Glutamatergic neuron (in vitro differentiated cells): ENCODE measurements around the gene LRRC61. TPM values are rescaled to one million over a fixed set of nuclear protein-coding genes. Genes with fewer than 3 reads are reported as not detected.
A peak's percentile ranks its signal among the peaks of the same experiment; 100 is the strongest.

Source experiments
- DNase-seq: peaks from one replicate; pipeline ENCODE4 v3.0.0; 2022
- H3K27ac Mint-ChIP-seq: one replicate; pipeline ENCODE4 v1.8.0; 2020; ENCODE audit warnings: mild to moderate bottlenecking, mixed read lengths, inconsistent platforms; ENCODE audit not compliant: unreplicated experiment
- H3K27me3 Mint-ChIP-seq: one replicate; pipeline ENCODE4 v1.8.0; 2020; ENCODE audit warnings: mild to moderate bottlenecking, moderate library complexity, mixed read lengths, inconsistent platforms; ENCODE audit not compliant: unreplicated experiment
- H3K36me3 Mint-ChIP-seq: one replicate; pipeline ENCODE4 v1.8.0; 2020; ENCODE audit warnings: mild to moderate bottlenecking, mixed read lengths, inconsistent platforms; ENCODE audit not compliant: unreplicated experiment
- H3K4me1 Mint-ChIP-seq: one replicate; pipeline ENCODE4 v1.8.0; 2020; ENCODE audit warnings: mild to moderate bottlenecking, low read depth, mixed read lengths, inconsistent platforms; ENCODE audit not compliant: unreplicated experiment
- H3K4me3 Mint-ChIP-seq: one replicate; pipeline ENCODE4 v1.8.0; 2020; ENCODE audit warnings: mild to moderate bottlenecking, mixed read lengths, inconsistent platforms; ENCODE audit not compliant: unreplicated experiment
- H3K9me3 Mint-ChIP-seq: one replicate; pipeline ENCODE4 v1.8.0; 2020; ENCODE audit warnings: mild to moderate bottlenecking, moderate library complexity, mixed read lengths, inconsistent platforms; ENCODE audit not compliant: unreplicated experiment
- total RNA-seq: library from RNA; stranded (reverse); fragmentation: NEBNext Ultra II Directional; extraction: Animal tissue kit (Norgen Biotek cat#: 25700); gene quantifications from one replicate; pipeline ENCODE4 v1.2.1, GENCODE V29; 2021; ENCODE audit not compliant: unreplicated experiment
- TF ChIP-seq, protein P1 (sequence below): fragments of 200-600 bp; sonication (generic); IDR thresholded peaks from one replicate; pipeline ENCODE4 v1.5.0; 2021; ENCODE audit not compliant: partially characterized antibody, unreplicated experiment

Gene LRRC61
- total RNA-seq, 1 donor from 2014 or later, result 10.2 TPM

DNA sequence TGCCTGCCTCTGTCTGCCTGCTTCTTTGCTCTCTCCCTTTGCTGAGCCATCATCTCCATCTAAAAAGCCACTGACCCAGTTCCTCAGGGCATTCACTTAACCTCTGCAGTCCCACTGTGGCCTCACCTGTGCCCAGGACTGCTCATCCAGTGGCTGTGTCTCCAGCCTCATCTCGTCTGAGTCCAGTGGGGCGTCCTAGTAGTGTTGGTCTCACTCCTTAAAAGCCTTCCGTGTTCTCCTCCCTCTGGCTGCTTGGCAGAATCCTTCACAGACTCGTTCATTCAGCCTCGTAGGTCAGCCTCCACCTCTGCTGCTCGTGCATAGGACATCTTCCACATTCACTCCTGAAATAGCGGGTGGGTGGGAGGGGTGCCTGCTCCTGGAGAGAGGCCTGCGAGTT lies 11.0 kb downstream of the LRRC61 start:
- Mint-ChIP-seq H3K27me3 (peaks cover 13% of the 10 kb centered on the region), H3K36me3 (no peaks in the 10 kb centered on the region), H3K4me3 (no peak overlapping the region), H3K4me1 (peaks cover 17% of the 10 kb centered on the region), H3K27ac (peak overlapping the region; percentile 43), H3K9me3 (peaks cover 2% of the 10 kb centered on the region)
- DNase-seq, result no peak
- TF ChIP-seq, protein P1, sequence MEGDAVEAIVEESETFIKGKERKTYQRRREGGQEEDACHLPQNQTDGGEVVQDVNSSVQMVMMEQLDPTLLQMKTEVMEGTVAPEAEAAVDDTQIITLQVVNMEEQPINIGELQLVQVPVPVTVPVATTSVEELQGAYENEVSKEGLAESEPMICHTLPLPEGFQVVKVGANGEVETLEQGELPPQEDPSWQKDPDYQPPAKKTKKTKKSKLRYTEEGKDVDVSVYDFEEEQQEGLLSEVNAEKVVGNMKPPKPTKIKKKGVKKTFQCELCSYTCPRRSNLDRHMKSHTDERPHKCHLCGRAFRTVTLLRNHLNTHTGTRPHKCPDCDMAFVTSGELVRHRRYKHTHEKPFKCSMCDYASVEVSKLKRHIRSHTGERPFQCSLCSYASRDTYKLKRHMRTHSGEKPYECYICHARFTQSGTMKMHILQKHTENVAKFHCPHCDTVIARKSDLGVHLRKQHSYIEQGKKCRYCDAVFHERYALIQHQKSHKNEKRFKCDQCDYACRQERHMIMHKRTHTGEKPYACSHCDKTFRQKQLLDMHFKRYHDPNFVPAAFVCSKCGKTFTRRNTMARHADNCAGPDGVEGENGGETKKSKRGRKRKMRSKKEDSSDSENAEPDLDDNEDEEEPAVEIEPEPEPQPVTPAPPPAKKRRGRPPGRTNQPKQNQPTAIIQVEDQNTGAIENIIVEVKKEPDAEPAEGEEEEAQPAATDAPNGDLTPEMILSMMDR, result no peak

DNA sequence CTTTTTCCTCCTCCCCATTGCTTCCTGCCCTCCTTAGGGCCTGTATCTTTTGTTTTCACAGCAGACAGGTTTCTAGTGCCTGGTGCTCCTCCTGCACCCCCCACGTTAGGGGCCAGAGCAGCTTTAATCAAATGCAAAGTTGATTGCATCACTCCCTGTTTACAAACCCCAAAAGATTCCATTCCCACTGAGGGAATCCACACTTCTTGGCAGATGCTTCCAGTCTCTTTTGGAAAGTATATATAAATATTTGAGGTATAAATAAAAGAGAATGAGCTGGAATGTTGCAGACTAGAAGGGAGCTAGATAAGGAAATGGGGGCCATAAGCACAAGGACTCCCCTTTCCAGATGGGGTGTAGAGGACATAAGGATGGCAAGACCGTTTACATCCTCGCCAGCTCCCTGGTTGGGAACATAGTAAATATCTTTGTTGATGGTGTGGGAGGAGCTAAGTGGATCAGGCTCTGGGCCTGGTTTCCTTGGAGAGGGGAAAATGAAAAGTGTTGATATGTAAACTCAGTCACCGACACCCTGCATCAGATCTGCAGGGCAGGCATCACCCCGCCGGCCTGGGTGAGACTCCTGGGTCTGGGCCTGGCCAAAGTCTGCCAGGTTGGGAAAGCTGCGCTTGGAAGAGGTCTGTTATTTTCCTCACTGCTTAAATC lies 12.1 kb downstream of the LRRC61 start:
- peaks cover 2% of the 10 kb centered on the region for H3K9me3 Mint-ChIP-seq
- TF ChIP-seq, protein P1, result no peak
- H3K36me3 Mint-ChIP-seq, result no peaks in the 10 kb centered on the region
- peaks cover 16% of the 10 kb centered on the region for H3K27me3 Mint-ChIP-seq
- H3K4me3 Mint-ChIP-seq, result no peak overlapping the region
- no peak overlapping the region for H3K27ac Mint-ChIP-seq
- H3K4me1 Mint-ChIP-seq, result peaks cover 17% of the 10 kb centered on the region
- DNase-seq, result no peak

DNA sequence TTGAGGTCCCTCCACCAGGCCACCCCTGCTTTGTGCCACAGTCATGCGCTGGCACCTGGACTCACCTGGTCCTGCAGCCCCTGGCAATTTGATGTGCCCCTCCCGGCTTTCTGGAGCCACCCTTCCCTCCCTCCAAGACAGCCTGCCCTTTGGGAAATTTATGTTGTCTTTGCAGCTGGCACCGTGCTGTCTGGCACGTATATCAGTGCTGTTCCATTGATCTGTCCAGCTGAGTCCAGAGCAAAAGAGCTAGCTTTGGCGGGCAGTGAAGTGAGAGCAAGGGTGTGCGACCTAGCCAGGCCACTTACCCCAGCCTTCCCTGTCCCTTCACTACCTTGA lies 12.6 kb downstream of the LRRC61 start:
- Mint-ChIP-seq H3K9me3 (peaks cover 2% of the 10 kb centered on the region), H3K27ac (no peak overlapping the region), H3K4me1 (peaks cover 17% of the 10 kb centered on the region), H3K36me3 (no peaks in the 10 kb centered on the region), H3K27me3 (peaks cover 17% of the 10 kb centered on the region), H3K4me3 (no peak overlapping the region)
- TF ChIP-seq, protein P1, result no peak
- DNase-seq, result no peak

DNA sequence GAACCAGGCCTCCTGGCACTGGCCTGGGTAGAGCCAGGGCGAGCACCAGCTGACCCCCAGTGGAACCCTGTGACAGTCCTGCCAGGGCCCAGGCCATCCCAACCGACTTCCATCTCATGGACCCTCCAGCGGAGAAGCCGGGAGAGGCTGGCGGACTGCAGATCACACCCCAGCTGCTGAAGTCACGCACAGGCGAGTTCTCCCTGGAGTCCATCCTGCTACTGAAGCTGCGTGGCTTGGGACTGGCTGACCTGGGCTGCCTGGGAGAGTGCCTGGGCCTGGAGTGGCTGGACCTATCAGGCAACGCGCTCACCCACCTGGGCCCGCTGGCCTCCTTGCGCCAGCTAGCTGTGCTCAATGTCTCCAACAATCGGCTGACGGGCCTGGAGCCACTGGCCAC lies 13.6 kb downstream of the LRRC61 start:
- Mint-ChIP-seq H3K4me1 (peaks cover 17% of the 10 kb centered on the region), H3K4me3 (no peak overlapping the region), H3K27ac (no peak overlapping the region), H3K27me3 (peaks cover 20% of the 10 kb centered on the region), H3K36me3 (no peaks in the 10 kb centered on the region), H3K9me3 (peaks cover 2% of the 10 kb centered on the region)
- DNase-seq, result no peak
- TF ChIP-seq, protein P1, result no peak

DNA sequence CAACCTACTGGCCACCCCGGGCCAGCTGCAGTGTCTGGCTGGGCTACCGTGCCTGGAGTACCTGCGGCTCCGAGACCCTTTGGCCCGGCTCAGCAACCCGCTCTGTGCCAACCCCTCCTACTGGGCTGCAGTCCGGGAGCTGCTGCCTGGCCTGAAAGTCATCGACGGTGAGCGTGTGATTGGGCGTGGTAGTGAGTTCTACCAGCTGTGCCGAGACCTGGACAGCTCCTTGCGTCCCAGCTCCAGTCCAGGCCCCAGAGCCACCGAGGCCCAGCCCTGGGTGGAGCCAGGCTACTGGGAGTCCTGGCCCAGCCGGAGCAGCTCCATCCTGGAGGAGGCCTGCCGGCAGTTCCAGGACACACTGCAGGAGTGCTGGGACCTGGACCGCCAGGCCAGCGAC lies 14.0 kb downstream of the LRRC61 start:
- no peak overlapping the region for H3K27ac Mint-ChIP-seq
- H3K9me3 Mint-ChIP-seq, result peaks cover 4% of the 10 kb centered on the region
- peaks cover 24% of the 10 kb centered on the region for H3K27me3 Mint-ChIP-seq
- DNase-seq, result no peak
- no peaks in the 10 kb centered on the region for H3K36me3 Mint-ChIP-seq
- no peak overlapping the region for H3K4me3 Mint-ChIP-seq
- H3K4me1 Mint-ChIP-seq, result peaks cover 17% of the 10 kb centered on the region
- TF ChIP-seq, protein P1, result no peak
